ENCODE data around the gene SMARCB1. TPM values are rescaled to one million over a fixed set of nuclear protein-coding genes. Genes with fewer than 3 reads are reported as not detected.

The SMARCB1 gene
- total RNA-seq, 1 experiment from 2014 or later = 136 TPM

- H2BK12ac ChIP-seq (ENCODE audit: insufficient read length, low read depth, low read length) = no peak overlapping the region
- TF ChIP-seq, protein P1, sequence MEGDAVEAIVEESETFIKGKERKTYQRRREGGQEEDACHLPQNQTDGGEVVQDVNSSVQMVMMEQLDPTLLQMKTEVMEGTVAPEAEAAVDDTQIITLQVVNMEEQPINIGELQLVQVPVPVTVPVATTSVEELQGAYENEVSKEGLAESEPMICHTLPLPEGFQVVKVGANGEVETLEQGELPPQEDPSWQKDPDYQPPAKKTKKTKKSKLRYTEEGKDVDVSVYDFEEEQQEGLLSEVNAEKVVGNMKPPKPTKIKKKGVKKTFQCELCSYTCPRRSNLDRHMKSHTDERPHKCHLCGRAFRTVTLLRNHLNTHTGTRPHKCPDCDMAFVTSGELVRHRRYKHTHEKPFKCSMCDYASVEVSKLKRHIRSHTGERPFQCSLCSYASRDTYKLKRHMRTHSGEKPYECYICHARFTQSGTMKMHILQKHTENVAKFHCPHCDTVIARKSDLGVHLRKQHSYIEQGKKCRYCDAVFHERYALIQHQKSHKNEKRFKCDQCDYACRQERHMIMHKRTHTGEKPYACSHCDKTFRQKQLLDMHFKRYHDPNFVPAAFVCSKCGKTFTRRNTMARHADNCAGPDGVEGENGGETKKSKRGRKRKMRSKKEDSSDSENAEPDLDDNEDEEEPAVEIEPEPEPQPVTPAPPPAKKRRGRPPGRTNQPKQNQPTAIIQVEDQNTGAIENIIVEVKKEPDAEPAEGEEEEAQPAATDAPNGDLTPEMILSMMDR (conservative IDR thresholded peaks at IDR 0.05) = no peak
- peaks cover 8% of the 10 kb centered on the region for H3K23me2 ChIP-seq (ENCODE audit: insufficient read length, low read depth, low read length, poor library complexity, severe bottlenecking)
- no CpG with 5 or more reads among the region's 9 CpGs for WGBS (ENCODE audit: extremely low coverage, insufficient read length, low lambda C conversion rate)
- peaks cover 8% of the 10 kb centered on the region for H3K27me3 Mint-ChIP-seq (ENCODE audit: low read depth)
- DNase-seq = no peak
- H3T11ph ChIP-seq (ENCODE audit: low read length) = no peak overlapping the region
- H3K4me3 Mint-ChIP-seq = peak overlapping the region; percentile 77 to 88
- H3K23ac ChIP-seq (ENCODE audit: insufficient read length, low read depth, low read length) = no peak overlapping the region
- no peak overlapping the region for H3K4ac ChIP-seq (ENCODE audit: low read depth, low read length)
- H3K36me3 Mint-ChIP-seq (ENCODE audit: insufficient read depth in 1 of 3, low read depth in 3 of 3) = no peaks in the 10 kb centered on the region; a peak in 1 of 7 replicates
- H4K91ac ChIP-seq (ENCODE audit: insufficient read length, low read depth, low read length) = no peak overlapping the region
- H3K27ac Mint-ChIP-seq = peak overlapping the region in 2 of 3 experiments; percentile 63 to 89; a peak in 3 of 7 replicates
- no peak overlapping the region for H4K5ac ChIP-seq (ENCODE audit: insufficient read length, low read depth, low read length)
- H3K27me3 ChIP-seq (ENCODE audit: insufficient read depth, low read length) = no peaks in the 10 kb centered on the region
- no peaks in the 10 kb centered on the region; a peak in 1 of 5 replicates for H3K9me3 Mint-ChIP-seq
- no peak overlapping the region for H2BK20ac ChIP-seq (ENCODE audit: low read depth, low read length, poor library complexity, severe bottlenecking)
- H3K9me3 ChIP-seq (ENCODE audit: control insufficient read depth, low read depth, low read length) = no peaks in the 10 kb centered on the region
- H3K14ac ChIP-seq (ENCODE audit: insufficient read depth, low read length) = no peak overlapping the region
- no peak overlapping the region for H4K8ac ChIP-seq (replicated peaks; ENCODE audit: insufficient read length, low read depth, low read length)
- H2BK120ac ChIP-seq (ENCODE audit: low read depth, low read length, poor library complexity, severe bottlenecking) = no peak overlapping the region
- H3K4me1 Mint-ChIP-seq = peaks cover 19 to 44% of the 10 kb centered on the region in 2 experiments
- no peaks in the 10 kb centered on the region for H3K79me1 ChIP-seq (ENCODE audit: insufficient read depth, low read depth, low read length, poor library complexity, severe bottlenecking)
- no peak overlapping the region for H2BK15ac ChIP-seq (ENCODE audit: low read depth, low read length)
- no peak overlapping the region for H3K27ac ChIP-seq (ENCODE audit: insufficient read length, low read depth, low read length)
- no peak overlapping the region for H2AFZ ChIP-seq (ENCODE audit: low read length)
- H2BK5ac ChIP-seq (ENCODE audit: insufficient read length, low read length) = no peak overlapping the region
- no peak overlapping the region for H3K18ac ChIP-seq (ENCODE audit: insufficient read length, low read depth, low read length)
- no peaks in the 10 kb centered on the region for H3K79me2 ChIP-seq (ENCODE audit: insufficient read depth, low read length)
- no peaks in the 10 kb centered on the region for H4K20me1 ChIP-seq (ENCODE audit: control insufficient read depth, insufficient read depth, insufficient read length)
- no peak overlapping the region for H3K56ac ChIP-seq (ENCODE audit: insufficient read length, low read depth, low read length)
- no peak overlapping the region for H3K9ac ChIP-seq (ENCODE audit: extremely low read depth, insufficient read length, low read length)
- H2AK5ac ChIP-seq (ENCODE audit: insufficient read length, low read length) = no peak overlapping the region
- peak overlapping the region; percentile 59 for H3K4me2 ChIP-seq (ENCODE audit: insufficient read depth, insufficient read length, low read length)
- H3K4me1 ChIP-seq (ENCODE audit: insufficient read depth, low read length) = no peaks in the 10 kb centered on the region; the same call in 1 of the 2 replicates
Measured at GRCh38 chr22:23752090-23752691, 34.6 kb upstream of the SMARCB1 start.
